Bronchial epithelial cell (primary cell): ENCODE measurements around the gene FER. TPM values are rescaled to one million over a fixed set of nuclear protein-coding genes. Genes with fewer than 3 reads are reported as not detected.

Source experiments
- DNase-seq: peaks from one replicate; pipeline ENCODE4 v3.0.0-alpha.2; 2010; ENCODE audit warnings: low read depth
- FAIRE-seq: peaks from 2 replicates; lab custom pipeline; 2011; peaks lifted over from hg19 to GRCh38; lab: Jason Lieb, UNC
- H3K27me3 ChIP-seq: 2 replicates; pipeline ENCODE4 v1.5.1; 2011; ENCODE audit warnings: low read length; ENCODE audit not compliant: control insufficient read depth, insufficient read depth
- H3K36me3 ChIP-seq: 2 replicates; pipeline ENCODE4 v1.5.1; 2011; ENCODE audit warnings: low read length; ENCODE audit not compliant: control insufficient read depth, insufficient read depth
- H3K4me3 ChIP-seq: 2 replicates; pipeline ENCODE4 v1.5.1; 2011; ENCODE audit warnings: mild to moderate bottlenecking, low read depth, low read length, control low read depth
- total RNA-seq: library from RNA; depleted of rRNA; stranded (reverse); fragments of >200 nt; gene quantifications from 2 replicates; pipeline ENCODE4 v1.2.1, GENCODE V29; 2014
- TF ChIP-seq, protein P1 (sequence below): IDR thresholded peaks from 2 replicates; pipeline ENCODE4 v1.5.1; 2011; ENCODE audit warnings: mild to moderate bottlenecking, moderate library complexity, low read length, control low read depth, inconsistent platforms; ENCODE audit not compliant: insufficient read depth, severe bottlenecking

FER gene
- total RNA-seq, 1 donor from 2014 or later: 23.7 TPM

DNA sequence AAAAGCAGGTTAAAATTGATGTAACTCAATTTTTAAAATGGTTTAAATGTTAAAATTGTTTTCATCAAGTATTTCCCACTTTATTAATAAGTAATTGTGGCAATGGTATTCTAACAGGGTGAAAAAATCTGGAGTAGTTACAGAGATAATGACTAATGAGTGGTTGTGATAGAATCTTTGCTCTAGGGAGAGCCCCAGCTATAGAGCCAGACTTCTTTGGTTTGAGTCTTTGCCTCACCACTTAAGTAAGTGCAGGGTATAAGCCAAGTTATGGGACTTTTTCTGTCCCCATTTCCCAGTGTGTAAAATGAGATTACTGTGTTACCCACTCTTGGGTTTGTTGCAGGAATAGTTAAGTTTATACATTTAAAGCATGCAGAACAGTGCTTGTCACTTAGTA is 158.1 kb downstream of the FER start:
- peak; percentile 35 for DNase-seq
- no peaks in the 10 kb centered on the region for H3K36me3 ChIP-seq
- H3K27me3 ChIP-seq: no peaks in the 10 kb centered on the region
- TF ChIP-seq, protein P1, sequence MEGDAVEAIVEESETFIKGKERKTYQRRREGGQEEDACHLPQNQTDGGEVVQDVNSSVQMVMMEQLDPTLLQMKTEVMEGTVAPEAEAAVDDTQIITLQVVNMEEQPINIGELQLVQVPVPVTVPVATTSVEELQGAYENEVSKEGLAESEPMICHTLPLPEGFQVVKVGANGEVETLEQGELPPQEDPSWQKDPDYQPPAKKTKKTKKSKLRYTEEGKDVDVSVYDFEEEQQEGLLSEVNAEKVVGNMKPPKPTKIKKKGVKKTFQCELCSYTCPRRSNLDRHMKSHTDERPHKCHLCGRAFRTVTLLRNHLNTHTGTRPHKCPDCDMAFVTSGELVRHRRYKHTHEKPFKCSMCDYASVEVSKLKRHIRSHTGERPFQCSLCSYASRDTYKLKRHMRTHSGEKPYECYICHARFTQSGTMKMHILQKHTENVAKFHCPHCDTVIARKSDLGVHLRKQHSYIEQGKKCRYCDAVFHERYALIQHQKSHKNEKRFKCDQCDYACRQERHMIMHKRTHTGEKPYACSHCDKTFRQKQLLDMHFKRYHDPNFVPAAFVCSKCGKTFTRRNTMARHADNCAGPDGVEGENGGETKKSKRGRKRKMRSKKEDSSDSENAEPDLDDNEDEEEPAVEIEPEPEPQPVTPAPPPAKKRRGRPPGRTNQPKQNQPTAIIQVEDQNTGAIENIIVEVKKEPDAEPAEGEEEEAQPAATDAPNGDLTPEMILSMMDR: no peak
- no peak overlapping the region for H3K4me3 ChIP-seq
- no peak for FAIRE-seq

DNA sequence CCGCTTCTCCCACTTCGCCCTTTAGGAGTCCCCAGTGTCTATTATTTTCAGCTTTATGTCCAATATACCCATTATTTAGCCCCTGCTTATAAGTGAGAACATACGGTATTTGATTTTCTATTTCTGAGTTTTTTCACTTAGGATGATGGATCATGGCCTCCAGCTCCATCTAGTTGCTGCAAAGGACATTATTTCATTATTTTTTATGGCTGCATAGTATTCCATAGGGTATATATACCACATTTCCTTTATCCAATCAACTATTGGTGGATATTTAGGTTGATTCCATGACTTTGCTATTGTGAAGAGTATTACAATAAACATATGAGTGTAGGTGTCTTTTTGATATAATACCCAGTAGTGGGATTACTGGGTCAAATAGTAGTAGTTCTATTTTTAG is 162.9 kb downstream of the FER start:
- H3K27me3 ChIP-seq: no peaks in the 10 kb centered on the region
- H3K4me3 ChIP-seq: no peak overlapping the region
- DNase-seq: no peak
- no peak for FAIRE-seq
- no peaks in the 10 kb centered on the region for H3K36me3 ChIP-seq
- TF ChIP-seq, protein P1: no peak

DNA sequence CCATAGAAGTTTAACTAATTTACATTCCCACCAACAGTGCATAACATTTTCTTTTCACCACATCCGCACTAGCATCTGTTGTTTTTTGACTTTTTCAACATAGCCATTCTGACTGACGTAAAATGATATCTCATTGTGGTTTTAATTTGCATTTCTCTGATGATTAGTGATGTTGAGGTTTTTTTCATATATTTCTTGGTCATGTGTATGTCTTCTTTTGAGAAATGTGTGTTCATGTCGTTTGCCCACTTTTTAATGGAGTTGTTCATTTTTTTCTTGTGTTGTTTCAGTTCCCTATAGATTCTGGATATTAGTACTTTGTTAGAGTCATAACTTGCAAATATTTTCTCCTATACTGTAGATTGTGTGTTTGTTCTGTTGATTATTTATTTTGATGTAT is 163.4 kb downstream of the FER start:
- FAIRE-seq: no peak
- Histone ChIP-seq H3K4me3 (no peak overlapping the region), H3K36me3 (no peaks in the 10 kb centered on the region), H3K27me3 (no peaks in the 10 kb centered on the region)
- TF ChIP-seq, protein P1: no peak
- no peak for DNase-seq

DNA sequence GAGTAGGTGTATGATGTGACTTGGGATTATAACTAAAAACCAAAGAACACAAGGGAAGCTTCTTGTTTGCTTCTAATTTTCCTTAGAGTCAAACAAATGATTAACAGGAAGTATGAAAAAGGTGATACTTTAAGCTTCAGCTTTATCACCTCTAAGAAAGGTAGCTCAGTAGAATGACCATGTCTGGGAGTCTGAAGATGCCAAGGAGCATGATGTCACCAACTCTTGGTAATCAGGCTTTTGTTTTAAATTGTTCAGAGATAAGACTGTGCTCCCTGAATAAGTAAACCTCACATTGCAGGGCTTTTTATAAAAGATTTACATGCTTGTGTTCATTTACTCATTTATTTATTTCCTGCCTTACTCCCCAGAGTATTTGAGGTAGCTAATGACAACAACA is 169.9 kb downstream of the FER start:
- FAIRE-seq (no peak), DNase-seq (peak; percentile 72)
- no peak overlapping the region for H3K4me3 ChIP-seq
- no peaks in the 10 kb centered on the region for H3K27me3 ChIP-seq
- no peaks in the 10 kb centered on the region for H3K36me3 ChIP-seq
- TF ChIP-seq, protein P1: no peak

DNA sequence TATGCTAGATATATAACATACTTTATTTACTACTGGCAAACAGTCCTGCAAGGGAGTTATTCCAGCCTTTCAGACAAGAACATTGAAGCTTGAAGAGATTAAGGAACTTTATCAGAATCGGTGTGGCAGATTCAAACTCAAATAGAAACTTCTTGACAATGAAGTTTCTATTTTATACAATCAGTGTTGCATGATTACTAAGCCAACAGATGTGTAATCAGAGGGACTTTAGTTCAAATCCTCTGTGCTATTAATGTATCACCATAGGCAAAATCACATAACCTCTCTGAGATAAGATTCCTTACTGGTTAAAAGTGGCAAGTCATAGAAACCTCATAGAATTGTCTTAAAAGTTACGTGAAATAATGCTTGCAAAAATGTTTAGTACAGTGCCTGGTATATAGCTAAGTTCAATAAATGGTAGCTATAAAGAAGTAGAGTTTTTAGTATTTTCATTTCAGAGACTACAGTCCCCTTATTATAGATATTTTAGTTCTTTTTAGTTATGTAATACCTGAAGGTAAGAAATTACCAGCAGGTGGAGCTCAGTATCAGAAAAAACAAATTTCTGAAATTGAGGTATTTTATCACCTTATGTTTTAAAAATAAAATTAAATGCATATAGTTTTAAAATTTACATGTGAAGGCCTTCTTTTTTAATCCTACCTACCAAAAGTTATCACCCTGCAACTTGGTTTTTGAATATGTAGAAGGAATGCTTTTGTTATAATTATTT is 172.1 kb downstream of the FER start:
- FAIRE-seq (no peak), DNase-seq (no peak)
- Histone ChIP-seq H3K4me3 (no peak overlapping the region), H3K27me3 (no peaks in the 10 kb centered on the region), H3K36me3 (no peaks in the 10 kb centered on the region)
- TF ChIP-seq, protein P1: no peak
